Endodermal cell (in vitro differentiated cells): Measurements from ENCODE around the gene RPS14. TPM values are rescaled to one million over a fixed set of nuclear protein-coding genes. Genes with fewer than 3 reads are reported as not detected.

Experiments used
- DNase-seq: peaks from one replicate; pipeline ENCODE4 v3.0.0-alpha.2; 2017
- H3K27ac ChIP-seq: 2 replicates; pipeline ENCODE4 v1.5.1; 2013; ENCODE audit warnings: mild to moderate bottlenecking, low read depth, low read length, moderate library complexity
- H3K27me3 ChIP-seq: 2 replicates; pipeline ENCODE4 v1.6.1; 2013; ENCODE audit warnings: mild to moderate bottlenecking, low read length, moderate library complexity; ENCODE audit not compliant: insufficient read depth, control insufficient read depth, poor library complexity, severe bottlenecking
- H3K36me3 ChIP-seq: 2 replicates; pipeline ENCODE4 v1.7.0; 2013; ENCODE audit warnings: mild to moderate bottlenecking, low read length, moderate library complexity; ENCODE audit not compliant: control insufficient read depth, insufficient read depth
- H3K4me1 ChIP-seq: one replicate; pipeline ENCODE4 v1.7.0; 2013; ENCODE audit warnings: low read length; ENCODE audit not compliant: control insufficient read depth, insufficient read depth
- H3K4me3 ChIP-seq: 2 replicates; pipeline ENCODE4 v1.5.1; 2013; ENCODE audit warnings: mild to moderate bottlenecking, low read length, moderate library complexity
- H3K9ac ChIP-seq: 2 replicates; pipeline ENCODE4 v1.6.1; 2013; ENCODE audit warnings: mild to moderate bottlenecking, low read length, moderate library complexity; ENCODE audit not compliant: poor library complexity, severe bottlenecking; ENCODE audit errors: extremely low read depth
- H3K9me3 ChIP-seq: 2 replicates; pipeline ENCODE4 v1.6.1; 2013; ENCODE audit warnings: mild to moderate bottlenecking, low read length, moderate library complexity; ENCODE audit not compliant: control insufficient read depth
- H3K27ac Mint-ChIP-seq: 2 replicates; pipeline ENCODE4 v1.8.0; 2020; ENCODE audit warnings: mixed read lengths
- H3K27me3 Mint-ChIP-seq: 2 replicates; pipeline ENCODE4 v1.8.0; 2021; ENCODE audit warnings: mild to moderate bottlenecking, mixed read lengths; ENCODE audit not compliant: insufficient read depth
- H3K36me3 Mint-ChIP-seq: 2 replicates; pipeline ENCODE4 v1.8.0; 2020; ENCODE audit warnings: low read depth, mixed read lengths
- H3K4me1 Mint-ChIP-seq: 2 replicates; pipeline ENCODE4 v1.8.0; 2020; ENCODE audit warnings: mixed read lengths
- H3K4me3 Mint-ChIP-seq: 2 replicates; pipeline ENCODE4 v1.8.0; 2020; ENCODE audit warnings: mild to moderate bottlenecking, moderate library complexity, mixed read lengths
- H3K9me3 Mint-ChIP-seq: 2 replicates; pipeline ENCODE4 v1.8.0; 2020; ENCODE audit warnings: mild to moderate bottlenecking, mixed read lengths
- WGBS, 2 experiments: methylation state at CpG; one replicate each; pipeline versions ENCODE4 v1.1.5 to v1.1.7; 2013; ENCODE audit warnings: missing lambda C conversion rate in 2 of 2, mixed read lengths in 1 of 2; ENCODE audit not compliant: insufficient coverage in 1 of 2, insufficient read length in 1 of 2; 5-methylcytosine and 5-hydroxymethylcytosine counted together
- total RNA-seq, 2 donors: library from RNA; stranded (reverse); fragmentation: NEBNext Ultra II Directional in 1 of 2; extraction: Animal tissue kit (Norgen Biotek cat#: 25700) in 1 of 2; gene quantifications; 2 replicates in 1 of 2; 3 replicates in 1 of 2; pipeline ENCODE4 v1.2.1, GENCODE V29; 2021
- TF ChIP-seq, protein P1 (sequence below): fragments of 200-600 bp; sonication (generic); conservative IDR thresholded peaks from 2 replicates; pipeline ENCODE4 v1.5.0; 2021; ENCODE audit warnings: antibody characterized with exemption, mild to moderate bottlenecking

The RPS14 gene
- total RNA-seq, 2 donors from 2014 or later = 2,313 to 2,316 TPM

DNA sequence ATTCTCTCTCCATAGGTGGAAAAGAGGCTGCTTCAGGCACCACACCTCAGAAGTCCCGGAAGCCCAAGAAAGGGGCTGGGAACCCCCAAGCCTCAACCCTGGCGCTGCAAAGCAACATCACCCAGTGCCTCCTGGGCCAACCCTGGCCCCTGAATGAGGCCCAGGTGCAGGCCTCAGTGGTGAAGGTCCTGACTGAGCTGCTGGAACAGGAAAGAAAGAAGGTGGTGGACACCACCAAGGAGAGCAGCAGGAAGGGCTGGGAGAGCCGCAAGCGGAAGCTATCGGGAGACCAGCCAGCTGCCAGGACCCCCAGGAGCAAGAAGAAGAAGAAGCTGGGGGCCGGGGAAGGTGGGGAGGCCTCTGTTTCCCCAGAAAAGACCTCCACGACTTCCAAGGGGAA is 53.3 kb downstream of the RPS14 start:
- Mint-ChIP-seq H3K4me1 (no peaks in the 10 kb centered on the region), H3K27me3 (no peaks in the 10 kb centered on the region), H3K36me3 (peaks cover 75% of the 10 kb centered on the region), H3K27ac (no peak overlapping the region), H3K4me3 (no peak overlapping the region), H3K9me3 (no peaks in the 10 kb centered on the region)
- no peaks in the 10 kb centered on the region for H3K27me3 ChIP-seq
- no peaks in the 10 kb centered on the region for H3K4me1 ChIP-seq
- TF ChIP-seq, protein P1, sequence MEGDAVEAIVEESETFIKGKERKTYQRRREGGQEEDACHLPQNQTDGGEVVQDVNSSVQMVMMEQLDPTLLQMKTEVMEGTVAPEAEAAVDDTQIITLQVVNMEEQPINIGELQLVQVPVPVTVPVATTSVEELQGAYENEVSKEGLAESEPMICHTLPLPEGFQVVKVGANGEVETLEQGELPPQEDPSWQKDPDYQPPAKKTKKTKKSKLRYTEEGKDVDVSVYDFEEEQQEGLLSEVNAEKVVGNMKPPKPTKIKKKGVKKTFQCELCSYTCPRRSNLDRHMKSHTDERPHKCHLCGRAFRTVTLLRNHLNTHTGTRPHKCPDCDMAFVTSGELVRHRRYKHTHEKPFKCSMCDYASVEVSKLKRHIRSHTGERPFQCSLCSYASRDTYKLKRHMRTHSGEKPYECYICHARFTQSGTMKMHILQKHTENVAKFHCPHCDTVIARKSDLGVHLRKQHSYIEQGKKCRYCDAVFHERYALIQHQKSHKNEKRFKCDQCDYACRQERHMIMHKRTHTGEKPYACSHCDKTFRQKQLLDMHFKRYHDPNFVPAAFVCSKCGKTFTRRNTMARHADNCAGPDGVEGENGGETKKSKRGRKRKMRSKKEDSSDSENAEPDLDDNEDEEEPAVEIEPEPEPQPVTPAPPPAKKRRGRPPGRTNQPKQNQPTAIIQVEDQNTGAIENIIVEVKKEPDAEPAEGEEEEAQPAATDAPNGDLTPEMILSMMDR = no peak
- H3K36me3 ChIP-seq = peaks cover 86% of the 10 kb centered on the region
- no peak overlapping the region for H3K9ac ChIP-seq
- DNase-seq = no peak
- 95 to 96% methylated on average over 6 to 7 of the region's 7 CpGs for WGBS, 2 experiments
- H3K4me3 ChIP-seq = no peak overlapping the region
- no peak overlapping the region for H3K27ac ChIP-seq
- no peaks in the 10 kb centered on the region for H3K9me3 ChIP-seq

- Mint-ChIP-seq H3K36me3 (peaks cover 81% of the 10 kb centered on the region), H3K9me3 (no peaks in the 10 kb centered on the region), H3K27me3 (no peaks in the 10 kb centered on the region), H3K4me1 (no peaks in the 10 kb centered on the region), H3K27ac (no peak overlapping the region), H3K4me3 (no peak overlapping the region)
- H3K4me3 ChIP-seq = no peak overlapping the region
- TF ChIP-seq, protein P1 = no peak
- no peaks in the 10 kb centered on the region for H3K27me3 ChIP-seq
- no peaks in the 10 kb centered on the region for H3K9me3 ChIP-seq
- DNase-seq = no peak
- H3K27ac ChIP-seq = no peak overlapping the region
- WGBS, 2 experiments = 94 to 100% methylated on average over 1 to 2 of the region's 2 CpGs
- peaks cover 93% of the 10 kb centered on the region for H3K36me3 ChIP-seq
- H3K9ac ChIP-seq = no peak overlapping the region
- H3K4me1 ChIP-seq = no peaks in the 10 kb centered on the region
These were observed 53.9 kb downstream of the RPS14 start for GRCh38 chr5:150395688-150395975.

- Mint-ChIP-seq H3K4me3 (no peak overlapping the region), H3K4me1 (no peaks in the 10 kb centered on the region), H3K27me3 (no peaks in the 10 kb centered on the region), H3K27ac (no peak overlapping the region), H3K9me3 (no peaks in the 10 kb centered on the region), H3K36me3 (peaks cover 80% of the 10 kb centered on the region)
- Histone ChIP-seq H3K27ac (peak overlapping the region; percentile 17), H3K9ac (no peak overlapping the region), H3K27me3 (no peaks in the 10 kb centered on the region), H3K4me1 (no peaks in the 10 kb centered on the region), H3K4me3 (no peak overlapping the region), H3K36me3 (peaks cover 91% of the 10 kb centered on the region), H3K9me3 (no peaks in the 10 kb centered on the region)
- 94 to 96% methylated on average over 3 to 13 of the region's 13 CpGs for WGBS, 2 experiments
- DNase-seq = no peak
- TF ChIP-seq, protein P1 = peak; percentile 51
These were observed 54.4 kb downstream of the RPS14 start for GRCh38 chr5:150394912-150395687.
